CD4-positive, alpha-beta memory T cell (primary cell): ENCODE data around the gene FIBCD1. TPM values are rescaled to one million over a fixed set of nuclear protein-coding genes. Genes with fewer than 3 reads are reported as not detected.

Experiments
- CTCF ChIA-PET: fragments of 350-600 bp; sonication (Branson Sonifier 250); formaldehyde crosslinking; loops from one replicate; lab custom pipeline; 2021; ENCODE audit warnings: inconsistent platforms; ENCODE audit not compliant: partially characterized antibody; lab: Charles Lee
- POLR2A ChIA-PET: fragments of 350-600 bp; sonication (Branson Sonifier 250); formaldehyde crosslinking; loops from one replicate; lab custom pipeline; 2021; ENCODE audit not compliant: partially characterized antibody; lab: Charles Lee
- DNase-seq, 5 donors: peaks; one replicate each; pipeline versions ENCODE4 v3.0.0 to v3.0.0-alpha.2; 2020 to 2022; ENCODE audit warnings: mixed read lengths in 1 of 5
- H3K27ac ChIP-seq: one replicate; pipeline ENCODE4 v1.7.0; 2013; ENCODE audit warnings: low read depth, low read length
- H3K27me3 ChIP-seq: 2 replicates; pipeline ENCODE4 v1.7.0; 2013; ENCODE audit warnings: mild to moderate bottlenecking, low read length, moderate library complexity; ENCODE audit not compliant: insufficient read depth
- H3K36me3 ChIP-seq: 2 replicates; pipeline ENCODE4 v1.7.0; 2013; ENCODE audit warnings: mild to moderate bottlenecking, low read length, moderate library complexity; ENCODE audit not compliant: insufficient read depth
- H3K4me1 ChIP-seq: 2 replicates; pipeline ENCODE4 v1.7.0; 2013; ENCODE audit warnings: mild to moderate bottlenecking, low read length, moderate library complexity; ENCODE audit not compliant: insufficient read depth
- H3K4me3 ChIP-seq, 2 donors: one replicate each; pipeline ENCODE4 v1.7.0; 2013; ENCODE audit warnings: low read length in 2 of 2, mild to moderate bottlenecking in 1 of 2
- H3K9me3 ChIP-seq, 2 donors: one replicate each; pipeline ENCODE4 v1.7.0; 2013; ENCODE audit warnings: low read length in 2 of 2, control low read depth in 1 of 2; ENCODE audit not compliant: control insufficient read depth in 1 of 2
- H3K27ac Mint-ChIP-seq, 7 donors: one replicate each; pipeline ENCODE4 v1.8.0; 2020 to 2021; ENCODE audit warnings: mixed read lengths in 7 of 7, mild to moderate bottlenecking in 6 of 7, inconsistent platforms in 3 of 7, moderate library complexity in 3 of 7
- H3K27me3 Mint-ChIP-seq, 2 donors: one replicate each; pipeline ENCODE4 v1.8.0; 2020 to 2021; ENCODE audit warnings: mixed read lengths in 2 of 2
- H3K36me3 Mint-ChIP-seq, 2 donors: one replicate each; pipeline ENCODE4 v1.8.0; 2020 to 2021; ENCODE audit warnings: mixed read lengths in 2 of 2, inconsistent platforms in 1 of 2, mild to moderate bottlenecking in 1 of 2
- H3K4me1 Mint-ChIP-seq, 4 donors: one replicate each; pipeline ENCODE4 v1.8.0; 2020 to 2021; ENCODE audit warnings: mixed read lengths in 4 of 4, mild to moderate bottlenecking in 1 of 4
- H3K4me3 Mint-ChIP-seq, 8 donors: one replicate each; pipeline ENCODE4 v1.8.0; 2020 to 2021; ENCODE audit warnings: mixed read lengths in 8 of 8, mild to moderate bottlenecking in 7 of 8, moderate library complexity in 6 of 8, inconsistent platforms in 3 of 8
- H3K9me3 Mint-ChIP-seq, 8 donors: one replicate each; pipeline ENCODE4 v1.8.0; 2020 to 2021; ENCODE audit warnings: mixed read lengths in 8 of 8, mild to moderate bottlenecking in 5 of 8, inconsistent platforms in 3 of 8, moderate library complexity in 1 of 8
- intact Hi-C: fragments of 100-400 bp; cut with micrococcal nuclease; formaldehyde crosslinking; loops from one replicate; pipeline ENCODE4 v1.15.1; 2023
- polyA plus RNA-seq, 2 donors: library from polyadenylated mRNA; unstranded; fragments of 300-500 nt; fragmentation: Illumina TruSeq; gene quantifications; one replicate each; pipeline ENCODE4 v1.2.3, GENCODE V29; 2021
- total RNA-seq, 2 experiments: library from RNA; stranded (reverse); gene quantifications; one replicate each; pipeline ENCODE4 v1.2.3, GENCODE V29; 2021

FIBCD1 gene
- total and polyA plus RNA-seq, 4 experiments from 2014 or later: not detected

- Histone ChIP-seq H3K36me3 (peaks cover 31% of the 10 kb centered on the region), H3K9me3 (no peaks in the 10 kb centered on the region), H3K27me3 (no peaks in the 10 kb centered on the region), H3K4me3 (no peak overlapping the region), H3K4me1 (no peaks in the 10 kb centered on the region), H3K27ac (no peak overlapping the region)
- ChIA-PET POLR2A (no interaction called here), CTCF (interaction anchor here (0.5 kb wide), 1 partner anchor 172 kb away, joined by 3 read pairs; no protein-coding TSS in a partner anchor)
- intact Hi-C loops: no loop called here
- no peak for DNase-seq
- Mint-ChIP-seq H3K36me3 (peaks cover 41 to 48% of the 10 kb centered on the region in 2 donors), H3K4me3 (no peak overlapping the region), H3K9me3 (no peaks in the 10 kb centered on the region), H3K27me3 (no peaks in the 10 kb centered on the region), H3K27ac (no peak overlapping the region), H3K4me1 (no peaks in the 10 kb centered on the region)
Measured at GRCh38 chr9:130872912-130873503, 66.0 kb downstream of the FIBCD1 start.

- Histone ChIP-seq H3K9me3 (no peaks in the 10 kb centered on the region), H3K27ac (no peak overlapping the region), H3K27me3 (no peaks in the 10 kb centered on the region), H3K4me3 (no peak overlapping the region), H3K4me1 (no peaks in the 10 kb centered on the region), H3K36me3 (peaks cover 31% of the 10 kb centered on the region)
- Mint-ChIP-seq H3K9me3 (no peaks in the 10 kb centered on the region), H3K4me1 (no peaks in the 10 kb centered on the region), H3K27ac (no peak overlapping the region), H3K4me3 (no peak overlapping the region), H3K27me3 (no peaks in the 10 kb centered on the region), H3K36me3 (peaks cover 41 to 47% of the 10 kb centered on the region in 2 donors)
- intact Hi-C loops: no loop called here
- no peak for DNase-seq
- POLR2A ChIA-PET: no interaction called here
- CTCF ChIA-PET: no interaction called here
Measured at GRCh38 chr9:130872508-130872907, 66.5 kb downstream of the FIBCD1 start.

GRCh38 chr9:130872093-130872492, 67.0 kb downstream of the FIBCD1 start:
- CTCF ChIA-PET: interaction anchor here (2.3 to 10.9 kb wide), 2 partner anchors 10 to 169 kb away, joined by 7 to 137 read pairs; no protein-coding TSS in a partner anchor
- peaks cover 37 to 46% of the 10 kb centered on the region in 2 donors for H3K36me3 Mint-ChIP-seq
- H3K27me3 Mint-ChIP-seq: no peaks in the 10 kb centered on the region
- Histone ChIP-seq H3K36me3 (peaks cover 31% of the 10 kb centered on the region), H3K4me3 (no peak overlapping the region), H3K27me3 (no peaks in the 10 kb centered on the region), H3K27ac (no peak overlapping the region), H3K4me1 (no peaks in the 10 kb centered on the region), H3K9me3 (no peaks in the 10 kb centered on the region)
- no peak for DNase-seq
- H3K27ac Mint-ChIP-seq: peak overlapping the region in 1 of 7 donors; percentile 29
- H3K9me3 Mint-ChIP-seq: no peaks in the 10 kb centered on the region
- no peak overlapping the region for H3K4me3 Mint-ChIP-seq
- POLR2A ChIA-PET: no interaction called here
- peaks cover 0 to 1% (median 0%) of the 10 kb centered on the region in 4 donors for H3K4me1 Mint-ChIP-seq
- intact Hi-C loops: no loop called here

- no peaks in the 10 kb centered on the region for H3K27me3 ChIP-seq
Measured at GRCh38 chr9:130871395-130872062, 67.5 kb downstream of the FIBCD1 start.

GRCh38 chr9:130870491-130871381, 68.3 kb downstream of the FIBCD1 start:
- intact Hi-C loops: no loop called here
- H3K4me3 ChIP-seq: no peak overlapping the region
- peaks cover 34 to 45% of the 10 kb centered on the region in 2 donors for H3K36me3 Mint-ChIP-seq
- H3K27ac ChIP-seq: no peak overlapping the region
- H3K27me3 Mint-ChIP-seq: no peaks in the 10 kb centered on the region
- H3K36me3 ChIP-seq: peaks cover 31% of the 10 kb centered on the region
- H3K27me3 ChIP-seq: no peaks in the 10 kb centered on the region
- H3K27ac Mint-ChIP-seq: peak overlapping the region in 1 of 7 donors; percentile 5
- peaks cover 3 to 6% (median 5%) of the 10 kb centered on the region in 4 donors for H3K4me1 Mint-ChIP-seq
- DNase-seq: no peak
- peak overlapping the region in 1 of 8 donors; percentile 8 for H3K4me3 Mint-ChIP-seq
- H3K9me3 ChIP-seq: no peaks in the 10 kb centered on the region
- ChIA-PET CTCF (interaction anchor here (1.4 to 10.9 kb wide), 4 partner anchors 9 to 176 kb away, joined by 3 to 137 read pairs (median 14); no protein-coding TSS in a partner anchor), POLR2A (interaction anchor here (0.6 kb wide), 1 partner anchor 291 kb away, joined by 3 read pairs; the partner anchor contains the start of gene FUBP3)
- H3K4me1 ChIP-seq: no peaks in the 10 kb centered on the region
- no peaks in the 10 kb centered on the region for H3K9me3 Mint-ChIP-seq

More at GRCh38 chr9:130871395-130872062, 67.5 kb downstream of the FIBCD1 start:
- H3K27me3 Mint-ChIP-seq: no peaks in the 10 kb centered on the region
- Histone ChIP-seq H3K27ac (no peak overlapping the region), H3K4me1 (no peaks in the 10 kb centered on the region), H3K4me3 (no peak overlapping the region), H3K9me3 (no peaks in the 10 kb centered on the region), H3K36me3 (peaks cover 31% of the 10 kb centered on the region)
- H3K36me3 Mint-ChIP-seq: peaks cover 34 to 44% of the 10 kb centered on the region in 2 donors
- no peak overlapping the region for H3K27ac Mint-ChIP-seq
- H3K4me1 Mint-ChIP-seq: peaks cover 0 to 3% (median under 1%) of the 10 kb centered on the region in 4 donors
- H3K9me3 Mint-ChIP-seq: no peaks in the 10 kb centered on the region
- no peak overlapping the region for H3K4me3 Mint-ChIP-seq
- no peak for DNase-seq
- intact Hi-C loops: no loop called here
- CTCF ChIA-PET: interaction anchor here (1.4 to 10.9 kb wide), 3 partner anchors 10 to 168 kb away, joined by 3 to 137 read pairs (median 7); no protein-coding TSS in a partner anchor
- POLR2A ChIA-PET: no interaction called here

- ChIA-PET CTCF (interaction anchor here (0.7 to 10.9 kb wide), 3 partner anchors 166 to 409 kb away, joined by 4 to 137 read pairs (median 20); no protein-coding TSS in a partner anchor), POLR2A (no interaction called here)
- H3K27ac ChIP-seq: no peak overlapping the region
- H3K9me3 ChIP-seq: no peaks in the 10 kb centered on the region
- intact Hi-C loops: loop anchor here (5.0 kb wide), 1 partner anchor 407 kb away; no protein-coding TSS in a partner anchor
- Mint-ChIP-seq H3K4me3 (no peak overlapping the region), H3K9me3 (no peaks in the 10 kb centered on the region), H3K36me3 (peaks cover 23 to 33% of the 10 kb centered on the region in 2 donors), H3K27ac (peak overlapping the region in 1 of 7 donors; percentile 22), H3K4me1 (peaks cover 3 to 6% (median 5%) of the 10 kb centered on the region in 4 donors), H3K27me3 (no peaks in the 10 kb centered on the region)
- no peaks in the 10 kb centered on the region for H3K27me3 ChIP-seq
- no peak overlapping the region for H3K4me3 ChIP-seq
- H3K36me3 ChIP-seq: peaks cover 28% of the 10 kb centered on the region
- no peak for DNase-seq
- H3K4me1 ChIP-seq: no peaks in the 10 kb centered on the region
Measured at GRCh38 chr9:130869250-130869649, 69.8 kb downstream of the FIBCD1 start.
